DND-41 (cell line): ENCODE measurements around the gene CMC2.

Experiments
- ATAC-seq: fragments of 200-7000 bp; cut with Tn5 transposase; 3 replicates; pipeline ENCODE4 v1.9.1; 2021; ENCODE audit warnings: low read depth; ENCODE audit not compliant: insufficient read depth
- DNase-seq: peaks from one replicate; pipeline ENCODE4 v3.0.0-alpha.2; 2020
- H2AFZ ChIP-seq: 2 replicates; pipeline ENCODE4 v1.6.0; 2012; ENCODE audit warnings: low read depth, low read length
- H3K27ac ChIP-seq: 2 replicates; pipeline ENCODE4 v1.5.1; 2012; ENCODE audit warnings: low read length, inconsistent platforms
- H3K27me3 ChIP-seq: fragments of 200-600 bp; sonication (generic); 2 replicates; pipeline ENCODE4 v1.6.0; 2012; ENCODE audit warnings: low read length, mild to moderate bottlenecking, inconsistent platforms; ENCODE audit not compliant: insufficient read depth, poor library complexity
- H3K36me3 ChIP-seq: 2 replicates; pipeline ENCODE4 v1.5.1; 2012; ENCODE audit warnings: low read length, inconsistent platforms; ENCODE audit not compliant: insufficient read depth
- H3K4me1 ChIP-seq: 2 replicates; pipeline ENCODE4 v1.5.1; 2012; ENCODE audit warnings: mild to moderate bottlenecking, low read length; ENCODE audit not compliant: insufficient read depth
- H3K4me2 ChIP-seq: 2 replicates; pipeline ENCODE4 v1.6.0; 2012; ENCODE audit warnings: mild to moderate bottlenecking, moderate library complexity, low read length, inconsistent platforms; ENCODE audit not compliant: insufficient read depth
- H3K4me3 ChIP-seq, 2 experiments: fragments of 200-600 bp in 1 of 2; shearing (Covaris generic) in 1 of 2; 2 replicates each; pipeline ENCODE4 v1.5.1; 2012 to 2016; ENCODE audit warnings: inconsistent platforms in 2 of 2, low read length in 2 of 2, mild to moderate bottlenecking in 2 of 2, low read depth in 1 of 2, moderate library complexity in 1 of 2
- H3K79me2 ChIP-seq: 2 replicates; pipeline ENCODE4 v1.6.0; 2012; ENCODE audit warnings: low read length, inconsistent platforms; ENCODE audit not compliant: insufficient read depth
- H3K9ac ChIP-seq: 2 replicates; pipeline ENCODE4 v1.6.0; 2012; ENCODE audit warnings: low read depth, mild to moderate bottlenecking, inconsistent platforms, low read length, moderate library complexity
- H3K9me3 ChIP-seq: 2 replicates; pipeline ENCODE4 v1.5.1; 2012; ENCODE audit warnings: low read length, moderate library complexity, mild to moderate bottlenecking, inconsistent platforms; ENCODE audit not compliant: insufficient read depth, severe bottlenecking
- H4K20me1 ChIP-seq: 2 replicates; pipeline ENCODE4 v1.6.0; 2012; ENCODE audit warnings: low read length; ENCODE audit not compliant: insufficient read depth
- EZH2 ChIP-seq: IDR thresholded peaks from 3 replicates; pipeline ENCODE4 v1.6.1; 2012; ENCODE audit warnings: borderline replicate concordance, low read depth, mild to moderate bottlenecking, moderate library complexity, low read length, inconsistent platforms; ENCODE audit not compliant: severe bottlenecking
- TF ChIP-seq, protein P1 (sequence below): IDR thresholded peaks from 2 replicates; pipeline ENCODE4 v1.5.1; 2012; ENCODE audit warnings: borderline replicate concordance, low read length, moderate library complexity, mild to moderate bottlenecking; ENCODE audit not compliant: poor library complexity, severe bottlenecking; ENCODE audit errors: extremely low read depth

The CMC2 gene

DNA sequence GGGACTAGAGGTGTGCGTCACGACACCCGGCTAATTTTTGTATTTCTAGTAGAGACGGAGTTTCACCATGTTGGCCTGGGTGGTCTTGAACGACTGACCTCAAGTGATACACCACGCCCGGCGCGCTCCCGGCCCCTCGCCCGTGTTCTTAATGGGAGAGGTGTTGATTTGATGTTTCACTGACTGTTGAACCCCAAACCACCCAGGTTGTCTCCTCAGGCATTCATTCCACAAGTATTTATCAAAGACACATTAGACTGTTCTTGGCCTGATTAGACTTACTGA is 1.8 kb upstream of the CMC2 start:
- H4K20me1 ChIP-seq: peaks cover 63% of the 10 kb centered on the region
- TF ChIP-seq EZH2: no peak
- TF ChIP-seq, protein P1, sequence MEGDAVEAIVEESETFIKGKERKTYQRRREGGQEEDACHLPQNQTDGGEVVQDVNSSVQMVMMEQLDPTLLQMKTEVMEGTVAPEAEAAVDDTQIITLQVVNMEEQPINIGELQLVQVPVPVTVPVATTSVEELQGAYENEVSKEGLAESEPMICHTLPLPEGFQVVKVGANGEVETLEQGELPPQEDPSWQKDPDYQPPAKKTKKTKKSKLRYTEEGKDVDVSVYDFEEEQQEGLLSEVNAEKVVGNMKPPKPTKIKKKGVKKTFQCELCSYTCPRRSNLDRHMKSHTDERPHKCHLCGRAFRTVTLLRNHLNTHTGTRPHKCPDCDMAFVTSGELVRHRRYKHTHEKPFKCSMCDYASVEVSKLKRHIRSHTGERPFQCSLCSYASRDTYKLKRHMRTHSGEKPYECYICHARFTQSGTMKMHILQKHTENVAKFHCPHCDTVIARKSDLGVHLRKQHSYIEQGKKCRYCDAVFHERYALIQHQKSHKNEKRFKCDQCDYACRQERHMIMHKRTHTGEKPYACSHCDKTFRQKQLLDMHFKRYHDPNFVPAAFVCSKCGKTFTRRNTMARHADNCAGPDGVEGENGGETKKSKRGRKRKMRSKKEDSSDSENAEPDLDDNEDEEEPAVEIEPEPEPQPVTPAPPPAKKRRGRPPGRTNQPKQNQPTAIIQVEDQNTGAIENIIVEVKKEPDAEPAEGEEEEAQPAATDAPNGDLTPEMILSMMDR: no peak
- peaks cover 91% of the 10 kb centered on the region for H3K79me2 ChIP-seq
- no peaks in the 10 kb centered on the region for H3K9me3 ChIP-seq
- ATAC-seq: no peak
- H3K4me2 ChIP-seq: peak overlapping the region; percentile 87
- H3K36me3 ChIP-seq: peaks cover 51% of the 10 kb centered on the region
- no peak for DNase-seq
- H3K4me3 ChIP-seq: peak overlapping the region; percentile 65 to 89; a peak in 3 of 4 replicates
- no peak overlapping the region; the same call in 1 of the 2 replicates for H3K27ac ChIP-seq
- H3K4me1 ChIP-seq: peaks cover 48% of the 10 kb centered on the region
- no peaks in the 10 kb centered on the region for H3K27me3 ChIP-seq
- peak overlapping the region; percentile 72 for H3K9ac ChIP-seq
- H2AFZ ChIP-seq: no peak overlapping the region

DNA sequence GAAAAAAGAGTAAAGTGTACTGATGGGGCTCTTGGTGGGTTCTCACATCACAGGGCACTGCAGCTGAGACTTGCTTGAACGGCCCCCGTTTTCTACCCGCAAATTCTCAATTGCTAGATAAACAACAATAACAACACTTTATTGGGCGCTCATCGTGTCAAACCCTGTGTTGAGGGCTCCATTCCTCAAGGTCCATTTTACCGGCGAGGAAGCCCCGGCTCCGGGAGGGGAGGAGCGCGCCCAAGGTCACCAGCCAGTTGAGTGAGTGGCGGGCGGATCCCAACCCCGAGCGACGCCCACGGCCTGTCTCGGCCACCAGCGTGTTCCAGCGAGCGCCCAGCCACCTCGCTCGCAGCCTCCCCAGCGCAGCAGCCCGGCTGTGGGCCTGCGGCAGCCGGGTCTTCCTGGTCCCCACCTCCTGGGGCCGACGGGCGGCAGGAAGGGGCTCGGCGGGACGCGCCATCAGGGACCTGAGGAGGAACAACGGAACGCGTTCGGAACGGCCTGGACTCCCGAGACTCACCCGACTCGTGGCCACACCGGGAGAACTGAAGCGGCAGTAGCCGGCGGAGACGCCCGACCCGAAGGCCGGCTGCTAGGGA is 373 bp downstream of the CMC2 start:
- peak overlapping the region; percentile 89 for H2AFZ ChIP-seq
- H3K9ac ChIP-seq: peak overlapping the region; percentile 72
- peak overlapping the region; percentile 97 for H3K27ac ChIP-seq
- no peaks in the 10 kb centered on the region for H3K9me3 ChIP-seq
- H3K4me3 ChIP-seq: peak overlapping the region; percentile 65 to 89
- peaks cover 93% of the 10 kb centered on the region for H3K79me2 ChIP-seq
- TF ChIP-seq, protein P1: no peak
- TF ChIP-seq EZH2: no peak
- ATAC-seq (peak; percentile 41), DNase-seq (peak; percentile 66)
- H3K4me1 ChIP-seq: peaks cover 54% of the 10 kb centered on the region
- no peaks in the 10 kb centered on the region for H3K27me3 ChIP-seq
- peak overlapping the region; percentile 87 for H3K4me2 ChIP-seq
- H3K36me3 ChIP-seq: peaks cover 30% of the 10 kb centered on the region
- H4K20me1 ChIP-seq: peaks cover 55% of the 10 kb centered on the region

DNA sequence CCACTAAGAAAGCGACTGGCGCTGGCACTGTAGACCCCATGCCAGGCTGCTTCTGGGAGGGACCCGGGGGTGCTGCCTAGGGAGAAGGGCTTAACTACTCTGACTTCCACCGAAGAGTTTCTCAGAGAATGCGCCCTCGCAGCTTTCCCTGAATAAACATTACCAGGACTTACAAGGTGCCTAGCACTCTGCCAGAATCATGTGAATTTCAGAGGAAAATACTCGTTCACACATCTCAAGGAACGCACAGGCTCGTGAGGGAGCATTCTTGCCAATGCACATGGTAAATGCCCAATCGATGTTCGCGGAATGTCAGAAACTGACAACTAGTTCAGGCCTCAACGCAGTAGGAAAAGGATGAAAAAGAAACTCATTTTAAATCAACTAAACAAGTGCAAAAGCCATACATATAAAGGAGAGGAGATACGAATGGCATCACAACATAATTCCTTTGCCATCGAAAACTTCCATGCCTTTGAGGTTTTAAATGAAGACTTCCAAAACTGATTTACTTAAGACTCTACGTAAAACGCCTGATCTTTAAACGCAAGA is 999 bp downstream of the CMC2 start:
- peak overlapping the region; percentile 65 to 89 for H3K4me3 ChIP-seq
- H3K79me2 ChIP-seq: peaks cover 93% of the 10 kb centered on the region
- H3K9me3 ChIP-seq: no peaks in the 10 kb centered on the region
- H4K20me1 ChIP-seq: peaks cover 53% of the 10 kb centered on the region
- TF ChIP-seq, protein P1: no peak
- no peak for TF ChIP-seq EZH2
- peak overlapping the region; percentile 89 for H2AFZ ChIP-seq
- peaks cover 50% of the 10 kb centered on the region for H3K4me1 ChIP-seq
- peaks cover 24% of the 10 kb centered on the region for H3K36me3 ChIP-seq
- peak overlapping the region; percentile 97 for H3K27ac ChIP-seq
- no peaks in the 10 kb centered on the region for H3K27me3 ChIP-seq
- H3K4me2 ChIP-seq: peak overlapping the region; percentile 87
- DNase-seq (peak; percentile 43), ATAC-seq (no peak)
- H3K9ac ChIP-seq: peak overlapping the region; percentile 72
